IPS-18c (cell line): ENCODE results near the gene MMP11.

Source experiments
- H3K4me3 ChIP-seq: 2 replicates; pipeline ENCODE4 v1.7.0; 2013; ENCODE audit warnings: low read depth, mild to moderate bottlenecking, low read length, moderate library complexity; ENCODE audit not compliant: insufficient read depth
- H3K9me3 ChIP-seq: one replicate; pipeline ENCODE4 v1.6.1; 2013; ENCODE audit warnings: mild to moderate bottlenecking, low read length, moderate library complexity; ENCODE audit not compliant: control insufficient read depth, insufficient read depth

The MMP11 gene

GRCh38 chr22:23831781-23832180 is 59.1 kb downstream of the MMP11 start:
- no peaks in the 10 kb centered on the region for H3K9me3 ChIP-seq
- no peak overlapping the region for H3K4me3 ChIP-seq

- H3K4me3 ChIP-seq: no peak overlapping the region
- H3K9me3 ChIP-seq: no peaks in the 10 kb centered on the region
Measured at GRCh38 chr22:23832226-23833016, 59.8 kb downstream of the MMP11 start.

GRCh38 chr22:23833017-23833751 is 60.5 kb downstream of the MMP11 start:
- no peak overlapping the region for H3K4me3 ChIP-seq
- H3K9me3 ChIP-seq: no peaks in the 10 kb centered on the region
